ENCODE measurements around the gene ATF4. TPM values are rescaled to one million over a fixed set of nuclear protein-coding genes. Genes with fewer than 3 reads are reported as not detected.
A peak's percentile ranks its signal among the peaks of the same experiment; 100 is the strongest.

Gene ATF4
- polyA plus RNA-seq, 1 donor, result 296 TPM

DNA sequence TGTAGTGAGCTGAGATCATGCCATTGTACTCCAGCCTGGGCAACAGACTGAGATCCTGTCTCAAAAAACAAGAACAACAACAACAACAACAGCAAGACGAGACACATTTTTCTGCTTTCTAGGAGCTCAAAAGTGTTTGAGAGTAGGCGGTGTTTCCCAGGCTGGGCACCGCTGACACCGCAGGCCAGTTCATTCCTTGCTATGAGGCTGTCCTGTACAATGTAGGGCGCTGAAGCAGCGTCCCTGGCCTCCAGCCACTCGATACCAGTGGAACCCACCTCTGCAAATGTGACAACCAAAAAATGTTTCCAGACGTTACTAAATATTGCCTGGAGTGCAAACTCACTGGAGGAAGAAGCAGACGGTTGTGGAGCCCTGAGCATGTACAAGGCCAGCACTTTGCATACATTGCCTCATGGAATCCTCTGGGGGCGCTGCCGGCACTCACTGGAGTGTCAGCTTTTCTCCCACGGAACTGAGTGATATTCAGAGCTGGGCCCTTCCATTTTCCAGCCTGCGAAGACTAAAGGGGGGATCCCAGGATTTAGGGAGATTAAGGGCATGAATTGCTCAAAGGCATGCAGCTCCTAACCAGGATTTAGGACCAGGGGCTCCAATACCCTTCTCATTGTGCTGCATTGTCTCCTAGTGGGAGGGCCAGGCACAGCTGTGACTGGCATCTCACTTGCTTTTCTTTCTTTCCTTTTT is 24.1 kb upstream of the ATF4 start:
- WGBS (ENCODE audit: insufficient coverage, low lambda C conversion rate), result no CpG with 5 or more reads among the region's 13 CpGs
- Histone ChIP-seq H3K9me3 (ENCODE audit: control insufficient read depth, low read depth, low read length) (no peaks in the 10 kb centered on the region), H3K27ac (ENCODE audit: low read length) (no peak overlapping the region), H3K4me3 (ENCODE audit: low read length) (no peak overlapping the region), H3K4me1 (ENCODE audit: control insufficient read depth, insufficient read depth, low read length) (peaks cover 6% of the 10 kb centered on the region), H3K36me3 (ENCODE audit: control insufficient read depth, insufficient read depth, low read length) (peaks cover 5% of the 10 kb centered on the region), H3K27me3 (ENCODE audit: control insufficient read depth, insufficient read depth, low read length) (no peaks in the 10 kb centered on the region)
- DNase-seq, result peak; percentile 66 to 78

DNA sequence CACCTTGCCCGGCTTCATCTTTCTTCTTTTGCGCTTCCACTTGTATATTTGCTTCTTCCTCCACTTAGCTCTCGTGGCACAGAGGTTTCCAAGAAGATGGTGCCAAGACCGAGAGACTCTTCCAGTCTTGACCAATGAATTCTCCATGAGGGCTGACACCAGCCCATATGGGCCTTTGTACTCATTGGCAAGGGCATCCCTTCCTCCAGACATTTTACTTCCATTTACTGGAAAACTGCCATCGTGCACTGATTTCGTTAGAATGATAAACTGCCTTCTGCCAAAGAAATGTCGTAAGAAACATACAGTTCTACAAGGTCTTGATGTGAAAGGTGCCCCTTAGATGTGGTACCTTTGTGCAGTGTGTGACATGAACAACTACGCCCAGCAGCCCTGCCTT is 22.9 kb upstream of the ATF4 start:
- no peaks in the 10 kb centered on the region for H3K9me3 ChIP-seq (ENCODE audit: control insufficient read depth, low read depth, low read length)
- WGBS (ENCODE audit: insufficient coverage, low lambda C conversion rate), result 100% methylated on average over 2 of the region's 8 CpGs
- no peaks in the 10 kb centered on the region for H3K36me3 ChIP-seq (ENCODE audit: control insufficient read depth, insufficient read depth, low read length)
- no peak overlapping the region for H3K27ac ChIP-seq (ENCODE audit: low read length)
- no peak overlapping the region for H3K4me3 ChIP-seq (ENCODE audit: low read length)
- no peaks in the 10 kb centered on the region for H3K27me3 ChIP-seq (ENCODE audit: control insufficient read depth, insufficient read depth, low read length)
- DNase-seq, result no peak
- peaks cover 12% of the 10 kb centered on the region for H3K4me1 ChIP-seq (ENCODE audit: control insufficient read depth, insufficient read depth, low read length)

DNA sequence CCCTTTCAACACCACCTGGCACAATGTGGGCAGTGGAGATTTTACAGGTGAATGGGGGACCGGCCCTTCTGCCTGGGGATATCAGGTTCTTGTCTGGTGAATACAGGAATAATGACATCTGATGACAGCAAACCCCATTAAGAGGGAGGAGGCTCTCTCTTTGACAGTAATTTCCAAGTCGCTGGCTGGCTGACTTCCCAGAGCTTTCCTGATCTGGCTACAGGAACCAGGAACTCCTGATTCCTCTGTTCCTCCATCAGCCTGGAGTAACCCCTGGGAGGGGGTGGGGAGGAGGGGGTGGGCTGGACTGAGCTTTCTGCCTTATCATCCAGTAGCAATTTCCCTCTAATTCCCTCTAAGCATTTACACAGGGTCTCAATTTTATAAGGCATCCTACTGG is 22.0 kb upstream of the ATF4 start:
- no peak overlapping the region for H3K4me3 ChIP-seq (ENCODE audit: low read length)
- H3K9me3 ChIP-seq (ENCODE audit: control insufficient read depth, low read depth, low read length), result no peaks in the 10 kb centered on the region
- no peaks in the 10 kb centered on the region for H3K27me3 ChIP-seq (ENCODE audit: control insufficient read depth, insufficient read depth, low read length)
- WGBS (ENCODE audit: insufficient coverage, low lambda C conversion rate), result no CpG with 5 or more reads among the region's 2 CpGs
- H3K4me1 ChIP-seq (ENCODE audit: control insufficient read depth, insufficient read depth, low read length), result peaks cover 14% of the 10 kb centered on the region
- no peaks in the 10 kb centered on the region for H3K36me3 ChIP-seq (ENCODE audit: control insufficient read depth, insufficient read depth, low read length)
- no peak for DNase-seq
- H3K27ac ChIP-seq (ENCODE audit: low read length), result no peak overlapping the region

GRCh38 chr22:39498802-39499201 is 21.6 kb upstream of the ATF4 start:
- Histone ChIP-seq H3K4me3 (ENCODE audit: low read length) (no peak overlapping the region), H3K9me3 (ENCODE audit: control insufficient read depth, low read depth, low read length) (no peaks in the 10 kb centered on the region), H3K27me3 (ENCODE audit: control insufficient read depth, insufficient read depth, low read length) (no peaks in the 10 kb centered on the region), H3K36me3 (ENCODE audit: control insufficient read depth, insufficient read depth, low read length) (peaks cover 3% of the 10 kb centered on the region), H3K27ac (ENCODE audit: low read length) (no peak overlapping the region), H3K4me1 (ENCODE audit: control insufficient read depth, insufficient read depth, low read length) (peaks cover 18% of the 10 kb centered on the region)
- no peak for DNase-seq
- WGBS (ENCODE audit: insufficient coverage, low lambda C conversion rate), result no CpG with 5 or more reads among the region's 3 CpGs

DNA sequence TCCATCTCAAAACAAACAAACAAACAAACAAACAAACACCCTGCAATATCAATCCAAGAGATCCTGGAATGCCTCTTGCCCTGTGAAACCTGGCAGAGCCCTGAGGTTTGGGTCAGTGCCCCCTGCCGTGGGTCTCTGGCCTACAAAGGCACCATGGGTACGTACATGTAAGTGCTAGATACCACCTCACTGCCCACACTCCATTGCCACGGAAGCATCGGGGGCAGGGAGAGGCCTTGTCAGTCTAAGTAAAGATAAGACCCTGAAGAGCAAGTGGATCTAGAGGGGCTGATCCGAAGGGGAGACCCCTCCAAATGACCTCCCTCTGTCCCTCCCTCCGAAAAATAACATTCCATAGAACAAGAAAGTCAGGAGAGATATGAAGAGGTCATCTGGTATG is 20.3 kb upstream of the ATF4 start:
- DNase-seq, result no peak
- Histone ChIP-seq H3K4me3 (ENCODE audit: low read length) (no peak overlapping the region), H3K36me3 (ENCODE audit: control insufficient read depth, insufficient read depth, low read length) (peaks cover 16% of the 10 kb centered on the region), H3K27me3 (ENCODE audit: control insufficient read depth, insufficient read depth, low read length) (no peaks in the 10 kb centered on the region), H3K9me3 (ENCODE audit: control insufficient read depth, low read depth, low read length) (no peaks in the 10 kb centered on the region), H3K4me1 (ENCODE audit: control insufficient read depth, insufficient read depth, low read length) (peaks cover 23% of the 10 kb centered on the region), H3K27ac (ENCODE audit: low read length) (no peak overlapping the region)
- no CpG with 5 or more reads among the region's 6 CpGs for WGBS (ENCODE audit: insufficient coverage, low lambda C conversion rate)

- H3K36me3 ChIP-seq (ENCODE audit: control insufficient read depth, insufficient read depth, low read length), result peaks cover 31% of the 10 kb centered on the region
- peak overlapping the region; percentile 70 for H3K27ac ChIP-seq (ENCODE audit: low read length)
- H3K9me3 ChIP-seq (ENCODE audit: control insufficient read depth, low read depth, low read length), result no peaks in the 10 kb centered on the region
- H3K4me3 ChIP-seq (ENCODE audit: low read length), result peak overlapping the region; percentile 73
- H3K4me1 ChIP-seq (ENCODE audit: control insufficient read depth, insufficient read depth, low read length), result peaks cover 21% of the 10 kb centered on the region
- DNase-seq, result no peak
- no peaks in the 10 kb centered on the region for H3K27me3 ChIP-seq (ENCODE audit: control insufficient read depth, insufficient read depth, low read length)
- no CpG with 5 or more reads among the region's 13 CpGs for WGBS (ENCODE audit: insufficient coverage, low lambda C conversion rate)
Measured at GRCh38 chr22:39501644-39502108, 18.7 kb upstream of the ATF4 start.

DNA sequence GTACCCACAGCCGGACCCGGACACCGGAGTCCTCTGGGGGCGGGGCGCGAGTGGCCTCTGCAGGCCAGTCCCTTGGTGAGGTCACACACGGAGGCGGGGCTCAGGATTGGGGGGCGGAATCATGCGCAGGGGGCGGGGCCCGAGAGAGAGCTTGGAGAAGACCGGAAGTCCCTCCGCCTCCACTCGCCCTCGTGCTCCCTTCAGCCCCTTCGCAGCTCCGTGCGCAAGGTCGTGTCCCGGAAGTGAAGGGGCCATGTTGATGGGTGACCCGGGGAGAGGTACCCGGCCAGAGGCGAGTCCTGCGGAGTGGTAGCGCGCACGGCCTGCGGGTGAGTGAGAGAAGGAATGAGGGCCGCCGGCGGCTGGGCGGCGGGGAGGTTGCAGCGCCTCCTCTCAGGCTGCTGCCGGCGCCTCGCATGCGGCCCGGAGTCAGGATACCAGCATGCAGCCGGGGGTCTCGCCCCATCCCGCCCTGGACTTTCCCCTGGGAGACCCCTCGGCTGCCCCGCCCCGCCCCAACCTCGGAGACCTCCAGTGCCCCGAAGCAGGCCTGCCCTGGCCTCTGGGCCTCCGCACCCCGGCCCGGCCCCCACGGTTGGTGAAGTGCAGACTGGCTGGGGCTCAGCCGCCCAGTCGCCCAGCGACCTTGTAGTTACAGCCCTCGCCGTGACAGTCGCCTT is 18.1 kb upstream of the ATF4 start, which contains the start of gene MIEF1:
Gene MIEF1 (plus strand): TSS at position 182 of the 680 bp plus-strand sequence. CDS start 9,005 bp downstream, outside the sequence.
- Histone ChIP-seq H3K36me3 (ENCODE audit: control insufficient read depth, insufficient read depth, low read length) (peaks cover 36% of the 10 kb centered on the region), H3K9me3 (ENCODE audit: control insufficient read depth, low read depth, low read length) (no peaks in the 10 kb centered on the region), H3K4me3 (ENCODE audit: low read length) (peak within 1 kb of the TSS; percentile 73), H3K27me3 (ENCODE audit: control insufficient read depth, insufficient read depth, low read length) (no peaks in the 10 kb centered on the region), H3K27ac (ENCODE audit: low read length) (peak within 1 kb of the TSS; percentile 70), H3K4me1 (ENCODE audit: control insufficient read depth, insufficient read depth, low read length) (peaks cover 21% of the 10 kb centered on the region)
- WGBS (ENCODE audit: insufficient coverage, low lambda C conversion rate), result 0% methylated on average over 3 of the region's 58 CpGs
- peak; percentile 98 for DNase-seq

- Histone ChIP-seq H3K4me1 (ENCODE audit: control insufficient read depth, insufficient read depth, low read length) (peaks cover 21% of the 10 kb centered on the region), H3K27ac (ENCODE audit: low read length) (peak overlapping the region; percentile 68), H3K4me3 (ENCODE audit: low read length) (peak overlapping the region; percentile 73), H3K27me3 (ENCODE audit: control insufficient read depth, insufficient read depth, low read length) (no peaks in the 10 kb centered on the region), H3K9me3 (ENCODE audit: control insufficient read depth, low read depth, low read length) (no peaks in the 10 kb centered on the region), H3K36me3 (ENCODE audit: control insufficient read depth, insufficient read depth, low read length) (peaks cover 36% of the 10 kb centered on the region)
- DNase-seq, result peak; percentile 38 to 80
- WGBS (ENCODE audit: insufficient coverage, low lambda C conversion rate), result 9% methylated on average over 4 of the region's 18 CpGs
Measured at GRCh38 chr22:39502789-39503409, 17.5 kb upstream of the ATF4 start.

DNA sequence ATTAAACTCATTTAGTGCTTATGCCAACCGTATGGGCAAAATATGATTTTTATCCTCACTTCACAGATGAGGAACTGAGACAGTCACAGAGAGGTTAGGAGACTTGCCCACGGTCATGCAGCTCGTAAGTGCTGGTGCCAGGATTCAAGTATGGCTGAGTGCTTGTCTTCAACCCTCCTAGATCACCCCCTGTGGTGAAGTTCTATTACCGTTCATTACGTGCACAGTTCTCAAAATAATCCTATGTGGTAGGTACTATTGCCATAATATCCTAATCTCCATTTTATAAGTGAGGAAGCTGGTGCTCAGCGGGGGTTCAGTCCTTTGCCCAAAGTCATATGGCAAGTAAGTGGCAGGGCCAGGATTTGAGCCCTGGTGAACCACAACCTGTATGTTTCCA is 16.7 kb upstream of the ATF4 start:
- no peak for DNase-seq
- H3K4me1 ChIP-seq (ENCODE audit: control insufficient read depth, insufficient read depth, low read length), result peaks cover 21% of the 10 kb centered on the region
- H3K4me3 ChIP-seq (ENCODE audit: low read length), result peak overlapping the region; percentile 73
- H3K36me3 ChIP-seq (ENCODE audit: control insufficient read depth, insufficient read depth, low read length), result peaks cover 43% of the 10 kb centered on the region
- no peaks in the 10 kb centered on the region for H3K27me3 ChIP-seq (ENCODE audit: control insufficient read depth, insufficient read depth, low read length)
- no peaks in the 10 kb centered on the region for H3K9me3 ChIP-seq (ENCODE audit: control insufficient read depth, low read depth, low read length)
- H3K27ac ChIP-seq (ENCODE audit: low read length), result no peak overlapping the region
- WGBS (ENCODE audit: insufficient coverage, low lambda C conversion rate), result no CpG with 5 or more reads among the region's 6 CpGs

DNA sequence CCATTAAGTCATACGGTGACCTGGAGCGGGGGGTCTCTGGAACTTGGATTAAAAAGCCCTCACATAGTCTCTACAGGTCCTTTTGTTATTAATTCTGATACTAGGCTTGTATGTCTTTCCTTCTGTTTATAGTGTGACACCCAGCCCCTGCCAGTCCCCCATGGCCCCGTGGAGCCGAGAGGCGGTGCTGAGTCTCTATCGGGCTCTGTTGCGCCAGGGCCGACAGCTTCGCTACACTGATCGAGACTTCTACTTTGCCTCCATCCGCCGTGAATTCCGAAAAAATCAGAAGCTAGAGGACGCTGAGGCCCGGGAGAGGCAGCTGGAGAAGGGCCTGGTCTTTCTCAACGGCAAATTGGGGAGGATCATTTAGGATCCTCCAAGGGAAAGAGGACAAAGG is 16.3 kb upstream of the ATF4 start:
- no peaks in the 10 kb centered on the region for H3K27me3 ChIP-seq (ENCODE audit: control insufficient read depth, insufficient read depth, low read length)
- WGBS (ENCODE audit: insufficient coverage, low lambda C conversion rate), result no CpG with 5 or more reads among the region's 16 CpGs
- no peaks in the 10 kb centered on the region for H3K9me3 ChIP-seq (ENCODE audit: control insufficient read depth, low read depth, low read length)
- H3K4me3 ChIP-seq (ENCODE audit: low read length), result no peak overlapping the region
- peaks cover 21% of the 10 kb centered on the region for H3K4me1 ChIP-seq (ENCODE audit: control insufficient read depth, insufficient read depth, low read length)
- peaks cover 44% of the 10 kb centered on the region for H3K36me3 ChIP-seq (ENCODE audit: control insufficient read depth, insufficient read depth, low read length)
- no peak overlapping the region for H3K27ac ChIP-seq (ENCODE audit: low read length)
- no peak for DNase-seq
